Panc1 (cell line): ENCODE results near the gene TAS1R2.

Source experiments
- POLR2AphosphoS5 ChIP-seq: IDR thresholded peaks from 2 replicates; pipeline ENCODE4 v1.6.1; 2012; ENCODE audit warnings: mild to moderate bottlenecking, low read depth, low read length, moderate library complexity
- TF ChIP-seq, protein P1 (sequence below): fragments of 450-650 bp; IDR thresholded peaks from 2 replicates; pipeline ENCODE4 v1.5.1; 2017; ENCODE audit warnings: mild to moderate bottlenecking
- TF ChIP-seq, protein P2 (sequence below), 2 experiments: IDR thresholded peaks; 2 replicates each; pipeline ENCODE4 v1.6.1; 2011 to 2012; ENCODE audit warnings: low read depth in 2 of 2, control low read depth in 1 of 2, low read length in 1 of 2, mild to moderate bottlenecking in 1 of 2, moderate library complexity in 1 of 2; ENCODE audit not compliant: insufficient read depth in 1 of 2

DNA sequence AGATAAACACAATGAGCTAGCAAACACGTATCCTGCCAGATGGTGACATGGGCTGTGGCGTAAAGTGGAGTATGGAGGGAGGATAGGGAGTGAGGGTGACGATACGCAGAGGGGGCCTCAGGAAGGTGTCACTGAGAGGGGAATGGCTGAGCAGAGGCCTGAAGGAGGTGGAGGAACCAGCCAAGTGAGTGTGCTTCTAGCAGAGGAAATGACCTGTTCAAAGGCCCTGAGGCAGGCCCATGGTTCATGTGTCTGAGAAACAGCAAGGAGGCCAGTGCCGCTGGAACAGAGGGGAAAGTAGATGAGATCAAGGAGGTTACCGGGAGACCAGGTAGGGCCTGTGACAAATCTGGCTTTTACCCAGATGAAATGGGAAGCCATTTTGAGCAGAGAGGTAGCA lies 36.0 kb downstream of the TAS1R2 start:
- TF ChIP-seq, protein P1, sequence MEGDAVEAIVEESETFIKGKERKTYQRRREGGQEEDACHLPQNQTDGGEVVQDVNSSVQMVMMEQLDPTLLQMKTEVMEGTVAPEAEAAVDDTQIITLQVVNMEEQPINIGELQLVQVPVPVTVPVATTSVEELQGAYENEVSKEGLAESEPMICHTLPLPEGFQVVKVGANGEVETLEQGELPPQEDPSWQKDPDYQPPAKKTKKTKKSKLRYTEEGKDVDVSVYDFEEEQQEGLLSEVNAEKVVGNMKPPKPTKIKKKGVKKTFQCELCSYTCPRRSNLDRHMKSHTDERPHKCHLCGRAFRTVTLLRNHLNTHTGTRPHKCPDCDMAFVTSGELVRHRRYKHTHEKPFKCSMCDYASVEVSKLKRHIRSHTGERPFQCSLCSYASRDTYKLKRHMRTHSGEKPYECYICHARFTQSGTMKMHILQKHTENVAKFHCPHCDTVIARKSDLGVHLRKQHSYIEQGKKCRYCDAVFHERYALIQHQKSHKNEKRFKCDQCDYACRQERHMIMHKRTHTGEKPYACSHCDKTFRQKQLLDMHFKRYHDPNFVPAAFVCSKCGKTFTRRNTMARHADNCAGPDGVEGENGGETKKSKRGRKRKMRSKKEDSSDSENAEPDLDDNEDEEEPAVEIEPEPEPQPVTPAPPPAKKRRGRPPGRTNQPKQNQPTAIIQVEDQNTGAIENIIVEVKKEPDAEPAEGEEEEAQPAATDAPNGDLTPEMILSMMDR, result no peak
- TF ChIP-seq POLR2AphosphoS5, result no peak
- TF ChIP-seq, protein P2, sequence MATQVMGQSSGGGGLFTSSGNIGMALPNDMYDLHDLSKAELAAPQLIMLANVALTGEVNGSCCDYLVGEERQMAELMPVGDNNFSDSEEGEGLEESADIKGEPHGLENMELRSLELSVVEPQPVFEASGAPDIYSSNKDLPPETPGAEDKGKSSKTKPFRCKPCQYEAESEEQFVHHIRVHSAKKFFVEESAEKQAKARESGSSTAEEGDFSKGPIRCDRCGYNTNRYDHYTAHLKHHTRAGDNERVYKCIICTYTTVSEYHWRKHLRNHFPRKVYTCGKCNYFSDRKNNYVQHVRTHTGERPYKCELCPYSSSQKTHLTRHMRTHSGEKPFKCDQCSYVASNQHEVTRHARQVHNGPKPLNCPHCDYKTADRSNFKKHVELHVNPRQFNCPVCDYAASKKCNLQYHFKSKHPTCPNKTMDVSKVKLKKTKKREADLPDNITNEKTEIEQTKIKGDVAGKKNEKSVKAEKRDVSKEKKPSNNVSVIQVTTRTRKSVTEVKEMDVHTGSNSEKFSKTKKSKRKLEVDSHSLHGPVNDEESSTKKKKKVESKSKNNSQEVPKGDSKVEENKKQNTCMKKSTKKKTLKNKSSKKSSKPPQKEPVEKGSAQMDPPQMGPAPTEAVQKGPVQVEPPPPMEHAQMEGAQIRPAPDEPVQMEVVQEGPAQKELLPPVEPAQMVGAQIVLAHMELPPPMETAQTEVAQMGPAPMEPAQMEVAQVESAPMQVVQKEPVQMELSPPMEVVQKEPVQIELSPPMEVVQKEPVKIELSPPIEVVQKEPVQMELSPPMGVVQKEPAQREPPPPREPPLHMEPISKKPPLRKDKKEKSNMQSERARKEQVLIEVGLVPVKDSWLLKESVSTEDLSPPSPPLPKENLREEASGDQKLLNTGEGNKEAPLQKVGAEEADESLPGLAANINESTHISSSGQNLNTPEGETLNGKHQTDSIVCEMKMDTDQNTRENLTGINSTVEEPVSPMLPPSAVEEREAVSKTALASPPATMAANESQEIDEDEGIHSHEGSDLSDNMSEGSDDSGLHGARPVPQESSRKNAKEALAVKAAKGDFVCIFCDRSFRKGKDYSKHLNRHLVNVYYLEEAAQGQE (IDR thresholded peaks at IDR 0.05; ENCODE audit: insufficient read depth in 1 of 2, low read depth in 2 of 2, low read length in 1 of 2), result no peak
